Left colon (tissue), 2 donors: ENCODE measurements around the gene FGD4. TPM values are rescaled to one million over a fixed set of nuclear protein-coding genes. Genes with fewer than 3 reads are reported as not detected.

Experiments used
- ATAC-seq: fragments of 200-7000 bp; cut with Tn5 transposase; one replicate; pipeline ENCODE4 v1.9.1; 2020; ENCODE audit warnings: mild to moderate bottlenecking, moderate library complexity
- DNase-seq, 2 donors: peaks; one replicate each; pipeline ENCODE4 v3.0.0-alpha.2; 2020
- intact Hi-C, 2 donors: fragments of 100-400 bp; cut with DNase I in 1 of 2; cut with micrococcal nuclease in 1 of 2; formaldehyde crosslinking; loops; one replicate each; pipeline versions ENCODE4 v1.11.2 to v1.14.0; 2022; cut with DNase I, micrococcal nuclease
- total RNA-seq, 2 donors: library from RNA; stranded (reverse); fragmentation: NEBNext Ultra II Directional; extraction: Animal tissue kit (Norgen Biotek cat#: 25700); gene quantifications; one replicate each; pipeline ENCODE4 v1.2.1, GENCODE V29; 2021
- donor health status: DM: no; HTN: no; CAD: no.
- donor health status: DM: yes; HTN: yes; CAD: no.

Gene FGD4
- total RNA-seq, 2 donors from 2014 or later, result 54.6 to 84.0 TPM

DNA sequence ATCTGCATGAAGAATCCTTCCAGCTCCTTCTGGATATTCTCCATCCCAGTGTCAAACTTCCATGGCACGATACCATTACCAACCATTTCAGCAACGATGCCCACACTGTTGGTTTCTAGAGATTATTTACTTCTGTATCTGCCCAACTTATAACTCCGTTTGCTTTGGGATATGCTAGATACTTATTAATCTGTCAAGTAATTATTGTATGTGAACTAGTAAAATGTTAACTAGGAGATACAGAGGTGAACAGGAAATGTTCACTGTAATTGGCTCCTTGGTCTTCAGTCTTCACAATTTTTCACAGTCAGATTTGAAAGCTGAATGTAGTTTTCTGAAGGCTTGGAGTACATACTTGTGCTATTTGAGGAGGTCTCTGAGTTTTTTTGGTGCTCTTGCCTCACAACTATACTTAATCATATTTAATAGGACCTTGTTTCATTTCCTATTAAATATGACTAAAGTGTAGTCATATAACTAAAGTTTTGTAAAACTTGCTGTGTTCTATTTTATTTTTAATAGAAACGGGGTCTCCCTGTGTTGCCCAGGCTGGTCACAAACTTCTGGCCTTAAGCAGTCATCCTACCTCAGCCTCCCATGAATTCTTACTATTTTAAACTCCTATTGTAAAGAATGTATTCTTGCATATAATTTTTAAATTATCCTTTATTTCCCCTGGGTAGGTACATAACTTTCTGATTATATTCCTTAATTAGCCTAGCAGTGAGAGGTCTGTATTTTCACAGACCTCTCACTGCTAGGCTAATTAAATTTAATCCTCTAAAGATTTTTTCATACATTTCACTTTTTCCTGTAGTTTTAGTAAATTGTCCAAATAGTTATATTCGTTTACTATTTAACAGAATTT is 79.7 kb downstream of the FGD4 start:
- intact Hi-C loops, result no loop called here
- DNase-seq, result no peak
- peak; percentile 74 for ATAC-seq

DNA sequence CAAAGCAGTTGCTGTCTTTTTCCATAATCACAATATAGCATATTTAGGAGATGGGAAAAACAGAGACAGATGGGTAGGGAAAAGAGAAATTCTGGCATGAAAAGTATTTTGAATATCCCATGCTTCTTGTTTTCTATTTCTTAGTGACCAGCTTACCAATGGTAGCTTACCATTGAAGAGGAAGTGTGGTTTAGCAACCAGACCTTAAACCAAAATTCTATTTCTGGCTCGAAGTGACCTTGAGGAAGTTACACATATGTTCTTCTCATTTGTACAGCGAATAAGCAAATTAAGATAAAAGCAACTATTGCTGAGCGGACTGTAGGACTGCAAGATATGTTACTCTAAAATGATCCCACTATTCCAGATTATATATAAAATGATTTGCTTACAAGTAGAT is 82.9 kb downstream of the FGD4 start:
- no peak for ATAC-seq
- DNase-seq, result no peak
- intact Hi-C loops, result no loop called here

DNA sequence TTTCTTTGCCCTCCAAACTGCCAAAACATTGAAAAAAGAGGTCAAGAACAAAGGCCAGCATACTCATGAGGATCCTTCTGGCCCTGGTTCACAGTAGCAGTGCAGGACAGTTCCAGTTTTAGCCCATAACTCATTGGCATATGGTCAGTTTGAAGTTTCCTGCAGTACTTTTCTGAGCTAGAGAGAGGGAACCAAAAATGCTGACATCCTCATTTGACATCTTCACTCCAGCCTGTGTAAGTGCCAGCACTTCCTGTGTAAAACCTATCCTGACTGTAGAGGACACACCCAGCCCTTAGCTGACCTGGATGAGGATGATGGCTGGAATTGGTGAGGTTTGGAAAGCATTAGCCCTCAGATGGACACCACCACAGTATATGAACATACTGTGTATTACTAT is 84.1 kb downstream of the FGD4 start:
- intact Hi-C loops, result no loop called here
- ATAC-seq (peak; percentile 73), DNase-seq (no peak)

DNA sequence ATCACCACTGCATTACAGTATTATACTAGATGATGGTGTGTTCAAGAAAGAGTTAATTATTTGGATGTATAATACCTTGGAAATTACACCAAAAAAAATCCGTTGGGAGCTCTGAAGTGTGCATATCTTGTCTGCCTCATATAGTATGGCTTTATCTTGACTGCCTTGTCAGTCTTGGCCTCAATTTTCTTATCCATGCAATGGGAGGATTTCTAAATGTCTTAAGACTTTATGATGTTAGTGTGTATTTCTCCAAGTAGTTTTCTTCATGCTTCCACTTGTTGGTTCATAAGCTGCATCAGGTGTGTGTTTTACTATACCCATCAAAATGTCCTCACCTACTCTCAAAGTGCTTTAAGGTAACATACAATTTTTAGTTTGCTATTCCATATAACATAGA is 84.6 kb downstream of the FGD4 start:
- ATAC-seq (no peak), DNase-seq (no peak)
- intact Hi-C loops, result no loop called here

DNA sequence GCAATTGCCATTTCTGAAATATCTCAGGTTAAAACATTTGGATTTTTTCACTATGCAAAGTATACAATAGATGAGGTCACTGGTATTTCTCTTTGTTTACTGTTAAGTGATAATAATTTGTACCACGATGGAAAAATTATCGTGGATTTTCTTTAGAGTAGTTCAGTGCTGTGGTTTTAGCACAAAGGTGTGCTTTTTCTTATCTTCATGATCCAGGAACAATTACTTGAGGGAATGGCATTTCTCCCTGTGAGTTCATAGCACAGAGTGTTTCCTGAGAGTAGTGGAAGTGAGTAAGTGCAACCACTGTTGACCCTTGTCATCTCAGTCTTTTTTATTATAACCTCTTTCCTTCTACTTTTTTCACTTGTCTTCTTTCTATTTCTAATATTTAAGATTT is 86.8 kb downstream of the FGD4 start:
- DNase-seq, result no peak
- intact Hi-C loops, result no loop called here
- ATAC-seq, result peak; percentile 61

DNA sequence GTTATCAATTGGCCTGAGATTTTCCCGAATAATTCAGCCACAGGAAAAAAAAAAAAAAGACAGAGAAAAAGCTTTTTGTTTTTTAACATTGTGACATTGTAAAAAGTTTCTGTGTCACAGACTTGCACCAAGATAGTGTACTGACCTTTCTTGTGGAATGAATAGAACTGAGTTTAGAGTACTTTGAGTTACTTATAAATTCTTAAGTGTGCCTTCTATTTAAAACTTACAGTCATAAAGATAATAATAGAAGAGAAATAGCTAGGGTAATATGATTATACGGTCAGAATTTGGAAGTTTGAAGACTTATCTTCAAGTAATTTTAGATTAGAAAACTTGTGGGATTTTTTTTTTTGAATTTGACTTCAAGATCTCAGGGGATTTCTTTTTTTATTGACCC is 88.8 kb downstream of the FGD4 start:
- intact Hi-C loops, result no loop called here
- DNase-seq (no peak), ATAC-seq (no peak)

DNA sequence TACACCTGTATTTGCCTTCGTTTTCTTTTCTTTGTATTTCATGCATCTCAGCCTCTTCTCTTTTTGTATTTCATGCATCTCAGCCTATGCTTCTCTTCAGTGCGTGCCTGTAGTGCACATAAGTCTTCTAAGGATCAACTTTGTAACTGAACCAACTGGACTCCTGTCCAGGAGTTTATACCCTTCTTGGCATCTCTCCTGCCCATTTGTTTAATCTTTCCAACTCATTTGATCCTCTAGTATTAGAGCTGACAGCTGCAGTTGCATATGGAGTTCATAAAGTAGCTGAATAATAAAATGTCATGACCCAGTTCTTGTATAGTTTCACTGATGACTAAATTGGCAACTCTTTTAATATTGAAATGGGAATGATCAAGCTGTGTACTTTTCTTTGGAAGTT is 89.7 kb downstream of the FGD4 start:
- no peak for ATAC-seq
- intact Hi-C loops, result no loop called here
- DNase-seq, result no peak

DNA sequence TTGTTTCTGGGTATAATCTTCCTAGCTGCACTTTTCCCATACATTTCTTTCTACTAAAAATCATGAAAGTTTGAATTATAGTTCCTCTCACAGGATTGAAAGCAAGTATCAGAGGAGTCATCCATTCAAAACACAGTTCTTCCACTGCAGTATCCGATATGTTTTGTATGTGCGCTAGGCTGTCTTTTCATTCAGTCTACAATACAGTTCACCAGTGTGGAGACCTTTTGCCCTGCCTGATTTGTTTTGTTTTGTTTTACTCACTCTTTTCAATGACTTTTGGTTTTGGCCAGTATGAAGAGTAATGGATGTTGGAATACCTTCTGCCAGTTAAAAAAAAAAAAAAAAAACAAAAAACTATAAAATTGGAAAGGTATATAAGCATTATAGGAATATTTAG is 91.4 kb downstream of the FGD4 start:
- no peak for DNase-seq
- intact Hi-C loops, result no loop called here
- no peak for ATAC-seq

DNA sequence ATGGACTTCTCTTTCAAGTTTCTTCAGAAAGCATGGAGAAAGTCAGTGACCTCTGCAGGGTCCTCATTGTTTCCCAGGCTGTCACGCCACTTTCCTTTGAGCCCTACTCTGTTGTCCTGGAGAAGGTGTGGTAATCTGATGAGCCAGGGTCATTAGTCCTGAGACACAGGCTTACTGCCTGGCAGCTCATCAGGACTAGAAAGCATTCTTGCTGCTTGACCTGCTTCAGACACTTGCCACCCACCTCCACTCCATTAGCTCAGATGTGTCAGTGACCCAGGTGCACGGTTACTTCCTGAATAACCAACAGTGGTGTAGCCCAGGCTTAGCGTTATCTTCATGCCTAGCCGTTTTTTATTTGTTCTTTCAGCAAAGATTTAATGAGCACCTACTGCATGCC is 93.9 kb downstream of the FGD4 start:
- peak; percentile 40 for ATAC-seq
- no peak for DNase-seq
- intact Hi-C loops, result no loop called here

DNA sequence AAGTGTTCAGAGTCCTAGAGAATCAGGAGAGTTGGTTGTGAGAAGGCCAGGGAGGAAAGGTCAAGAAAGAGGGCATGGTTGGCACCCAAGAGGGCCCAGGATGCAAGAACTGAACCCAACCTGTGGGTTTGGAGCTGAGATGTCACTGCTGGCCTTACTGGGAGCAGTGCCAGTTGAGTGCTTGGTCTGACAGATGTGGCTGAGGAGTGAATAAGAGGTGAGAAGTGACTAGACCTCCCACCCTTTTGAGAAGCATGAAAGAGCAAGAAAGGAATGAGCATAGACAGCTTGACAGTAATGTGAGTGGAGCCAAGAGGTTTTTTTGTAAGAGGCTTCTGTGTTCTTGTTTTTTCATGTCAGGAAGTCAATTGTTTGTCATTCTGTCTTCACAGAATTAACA is 95.3 kb downstream of the FGD4 start:
- no peak for DNase-seq
- intact Hi-C loops, result no loop called here
- no peak for ATAC-seq

DNA sequence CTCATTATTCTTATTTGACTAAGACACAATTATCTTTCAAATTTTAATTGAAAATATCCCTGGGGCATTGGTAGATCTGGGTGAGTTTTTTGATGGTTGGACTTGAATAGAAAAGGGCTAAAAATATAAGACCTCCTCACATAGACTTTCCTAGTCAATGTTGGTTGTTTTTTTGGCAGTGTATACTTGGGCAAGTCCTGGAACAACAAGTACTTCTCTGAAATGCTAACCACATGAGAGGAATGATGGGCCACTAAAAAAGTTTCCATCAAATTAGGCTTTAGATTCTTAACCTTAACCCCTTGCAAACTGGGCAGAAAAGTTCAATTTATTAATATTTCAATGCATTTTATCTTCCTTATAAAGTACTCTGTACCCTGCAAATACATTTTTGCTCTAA is 97.6 kb downstream of the FGD4 start:
- DNase-seq (no peak), ATAC-seq (no peak)
- intact Hi-C loops, result no loop called here

DNA sequence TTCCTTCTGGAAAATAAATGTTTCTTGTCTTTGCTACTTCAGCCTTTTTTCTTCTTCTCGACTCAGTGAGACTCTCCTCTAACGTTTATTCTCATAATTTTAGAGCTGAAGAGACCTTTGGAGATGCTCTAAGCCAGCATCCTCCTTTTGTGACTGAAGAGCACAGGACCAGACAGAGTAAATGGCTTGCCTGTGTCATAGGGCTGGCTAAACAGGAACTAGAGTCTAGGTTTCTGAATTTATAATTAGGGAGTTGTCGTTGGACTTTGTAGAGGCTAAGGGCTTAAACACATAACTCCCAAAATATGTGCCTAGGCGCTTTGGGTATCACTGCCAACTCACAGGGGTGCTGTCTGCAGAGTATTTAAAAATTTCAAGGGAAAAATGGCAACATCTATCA is 98.5 kb downstream of the FGD4 start:
- intact Hi-C loops, result no loop called here
- DNase-seq, result no peak
- ATAC-seq, result peak; percentile 16

DNA sequence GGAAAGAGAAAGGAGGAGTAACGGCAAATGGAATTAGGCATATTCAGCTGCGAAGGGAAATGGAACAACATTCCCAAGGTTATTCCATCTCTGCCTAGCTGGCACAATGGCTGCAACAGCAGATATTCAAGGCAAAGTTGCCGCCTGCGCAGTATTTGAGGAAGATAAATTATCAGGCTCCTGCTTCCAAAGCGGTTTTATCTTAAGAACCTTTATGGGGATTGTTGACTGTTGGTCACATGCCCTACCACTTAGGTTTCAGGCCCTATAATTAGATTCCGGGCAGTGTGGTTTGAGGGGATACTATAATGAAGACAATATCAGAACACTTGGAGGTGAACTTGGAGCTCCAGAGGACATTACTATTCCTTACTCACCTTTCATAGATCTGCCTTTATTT is 99.7 kb downstream of the FGD4 start:
- no peak for DNase-seq
- intact Hi-C loops, result no loop called here
- peak; percentile 38 for ATAC-seq

DNA sequence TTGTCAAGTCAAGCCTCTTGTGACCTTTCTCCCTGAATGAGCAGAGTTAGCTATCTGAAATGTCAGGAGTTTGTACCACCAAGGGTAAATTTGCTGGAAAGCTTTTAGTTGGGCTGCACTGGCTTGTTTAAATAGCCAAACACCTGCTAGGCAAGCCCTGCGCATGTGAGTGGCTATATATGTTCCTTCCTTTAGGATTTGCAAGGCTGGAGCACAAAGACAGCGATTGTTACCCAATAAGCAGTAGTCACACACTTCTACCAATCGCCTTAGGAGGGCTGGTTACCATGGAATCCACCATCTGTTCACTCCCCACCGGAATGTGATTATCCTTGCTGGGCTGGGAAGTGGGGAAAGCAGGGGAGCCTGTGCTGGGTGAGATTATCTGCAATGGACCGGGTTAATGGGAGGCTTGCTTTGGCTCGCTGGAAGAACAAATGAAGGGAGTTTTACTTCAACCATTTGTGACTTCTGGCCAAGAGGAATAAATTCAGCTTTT is 102.5 kb downstream of the FGD4 start:
- intact Hi-C loops, result no loop called here
- DNase-seq (peak; percentile 29 to 38), ATAC-seq (peak; percentile 83)

DNA sequence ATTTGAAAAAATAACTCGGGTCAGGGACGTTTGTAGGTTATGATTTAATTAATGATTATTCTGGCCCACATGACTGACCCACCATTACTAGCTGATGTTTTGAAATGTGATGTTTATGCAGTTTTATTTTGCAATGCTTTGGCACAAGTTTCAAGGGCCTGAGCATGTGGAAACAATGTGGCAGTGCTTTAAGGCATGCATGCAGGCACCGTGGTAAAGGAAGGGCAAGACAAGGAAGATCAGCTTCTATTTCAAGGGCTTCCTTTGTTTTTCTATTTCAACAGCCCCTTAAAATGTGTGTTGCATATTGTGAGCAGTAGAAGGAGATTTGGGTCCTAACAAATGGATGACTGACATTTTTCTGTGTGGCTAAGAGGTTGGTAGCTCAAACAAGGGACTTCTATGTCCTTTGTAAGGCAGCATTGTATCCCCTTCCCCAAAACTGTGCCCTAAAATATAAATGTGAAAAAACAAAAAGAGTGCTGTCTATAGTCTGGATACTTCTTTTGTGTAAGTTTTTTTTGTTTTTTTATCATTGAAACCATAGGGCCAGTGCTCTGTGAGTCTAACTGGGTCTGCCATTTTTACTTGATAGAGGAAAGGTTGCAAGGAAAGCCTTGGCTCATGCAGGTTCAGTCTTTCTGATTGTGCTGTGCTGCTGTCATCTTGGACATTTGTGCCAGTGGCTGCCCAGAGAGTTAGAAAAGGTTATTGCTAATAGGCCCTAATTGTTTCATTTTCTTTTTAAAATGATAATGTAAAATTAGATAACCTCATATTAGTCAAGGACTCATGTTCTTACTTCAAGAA is 103.5 kb downstream of the FGD4 start:
- intact Hi-C loops, result no loop called here
- ATAC-seq (peak; percentile 15), DNase-seq (no peak)

DNA sequence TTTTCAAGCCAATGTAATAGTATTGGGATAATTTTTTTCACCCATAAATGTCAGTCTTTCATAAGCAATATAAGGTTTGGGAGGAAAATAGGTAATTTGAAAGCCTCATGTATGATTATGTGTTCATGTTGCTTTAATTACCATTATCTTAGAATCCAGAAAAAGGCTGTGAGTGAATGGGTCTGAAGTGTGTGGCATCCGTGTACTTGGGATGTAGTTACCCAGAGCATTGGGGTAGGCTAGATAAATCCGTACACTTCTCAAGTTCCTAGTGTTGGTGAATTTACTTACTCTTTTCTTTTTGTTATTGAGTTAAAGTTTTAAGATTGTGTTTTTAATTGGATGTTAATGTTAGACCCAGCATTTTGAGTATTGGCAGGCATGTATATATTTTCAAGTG is 104.4 kb downstream of the FGD4 start:
- DNase-seq, result no peak
- intact Hi-C loops, result no loop called here
- ATAC-seq, result no peak

DNA sequence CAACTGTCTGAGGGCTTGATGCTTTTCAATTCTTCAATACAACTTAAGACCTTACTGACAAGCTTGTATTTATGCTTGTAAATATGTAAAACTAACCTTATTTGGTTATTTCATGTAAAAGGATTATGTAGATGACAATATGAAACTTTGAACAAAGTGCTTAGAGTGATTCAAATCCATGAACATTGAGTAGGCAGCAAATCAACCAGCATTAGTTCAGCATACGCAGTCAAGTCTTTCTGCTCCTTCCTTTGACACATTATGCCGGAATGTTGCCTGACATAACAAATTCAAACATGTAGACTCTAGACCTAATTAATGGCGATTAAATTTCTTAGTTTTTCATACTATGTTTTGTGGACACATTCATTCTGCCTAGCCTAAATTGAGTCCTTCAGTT is 105.2 kb downstream of the FGD4 start:
- DNase-seq, result no peak
- intact Hi-C loops, result no loop called here
- ATAC-seq, result no peak

DNA sequence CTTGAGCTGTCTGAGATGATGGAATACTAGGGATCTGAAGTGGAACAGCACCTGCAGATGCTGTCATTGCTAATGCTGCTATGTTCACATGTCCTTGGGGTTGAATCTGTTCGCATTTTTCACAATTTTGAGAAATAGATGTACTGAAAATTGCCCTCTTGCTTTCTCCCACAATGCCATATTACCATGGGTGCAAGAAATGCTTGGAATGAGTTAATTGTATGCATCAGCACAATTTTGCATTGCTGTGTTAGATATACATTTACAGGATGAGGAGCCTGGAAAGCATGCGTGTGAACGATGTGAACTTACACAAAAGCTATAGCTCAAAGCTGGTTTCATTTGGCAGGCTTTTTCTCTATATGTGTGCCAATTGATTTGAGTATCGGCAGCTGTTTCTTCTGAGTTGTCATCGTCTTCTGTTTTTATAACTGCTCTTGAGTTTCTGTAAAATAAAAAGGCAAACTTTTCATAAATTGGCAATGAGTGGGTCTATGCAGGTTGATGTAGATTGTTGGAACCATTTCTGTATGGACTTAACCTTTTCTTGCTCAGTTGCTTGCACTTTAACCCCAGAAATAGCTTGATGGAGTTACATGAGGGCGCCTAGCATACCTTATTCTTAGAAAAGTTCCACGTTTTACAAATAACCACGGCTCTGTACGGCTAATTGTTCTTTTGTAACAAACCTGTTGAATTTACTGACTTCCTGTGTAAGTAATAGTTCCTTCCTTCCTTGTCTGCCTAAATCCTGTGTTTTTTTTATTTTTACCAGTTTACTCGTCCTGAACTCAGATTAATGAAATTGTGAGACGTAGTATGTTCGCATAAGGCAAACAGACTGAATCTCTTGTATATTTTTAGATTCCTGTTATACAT is 105.9 kb downstream of the FGD4 start:
- no peak for ATAC-seq
- intact Hi-C loops, result no loop called here
- no peak for DNase-seq
